ENCODE data around the gene SLC44A2. TPM values are rescaled to one million over a fixed set of nuclear protein-coding genes. Genes with fewer than 3 reads are reported as not detected.

SLC44A2 gene
- total RNA-seq, 2 donors from 2014 or later, result 47.5 to 56.4 TPM

- no peak for ATAC-seq
- Histone ChIP-seq H3K27me3 (no peaks in the 10 kb centered on the region), H3K4me3 (no peak overlapping the region), H3K27ac (no peak overlapping the region), H3K36me3 (replicated peaks in 1 of 2; ENCODE audit: insufficient read depth in 1 of 2, low read depth in 2 of 2) (no peaks in the 10 kb centered on the region), H3K4me1 (peaks cover 49% of the 10 kb centered on the region), H3K9me3 (no peaks in the 10 kb centered on the region)
- no peak for DNase-seq
- intact Hi-C loops (cut with DNase I), result no loop called here
- 83 to 84% methylated on average over 4 of the region's 4 CpGs for WGBS, 2 donors
- TF ChIP-seq POLR2A (IDR thresholded peaks at IDR 0.05), result no peak
- TF ChIP-seq, protein P1, sequence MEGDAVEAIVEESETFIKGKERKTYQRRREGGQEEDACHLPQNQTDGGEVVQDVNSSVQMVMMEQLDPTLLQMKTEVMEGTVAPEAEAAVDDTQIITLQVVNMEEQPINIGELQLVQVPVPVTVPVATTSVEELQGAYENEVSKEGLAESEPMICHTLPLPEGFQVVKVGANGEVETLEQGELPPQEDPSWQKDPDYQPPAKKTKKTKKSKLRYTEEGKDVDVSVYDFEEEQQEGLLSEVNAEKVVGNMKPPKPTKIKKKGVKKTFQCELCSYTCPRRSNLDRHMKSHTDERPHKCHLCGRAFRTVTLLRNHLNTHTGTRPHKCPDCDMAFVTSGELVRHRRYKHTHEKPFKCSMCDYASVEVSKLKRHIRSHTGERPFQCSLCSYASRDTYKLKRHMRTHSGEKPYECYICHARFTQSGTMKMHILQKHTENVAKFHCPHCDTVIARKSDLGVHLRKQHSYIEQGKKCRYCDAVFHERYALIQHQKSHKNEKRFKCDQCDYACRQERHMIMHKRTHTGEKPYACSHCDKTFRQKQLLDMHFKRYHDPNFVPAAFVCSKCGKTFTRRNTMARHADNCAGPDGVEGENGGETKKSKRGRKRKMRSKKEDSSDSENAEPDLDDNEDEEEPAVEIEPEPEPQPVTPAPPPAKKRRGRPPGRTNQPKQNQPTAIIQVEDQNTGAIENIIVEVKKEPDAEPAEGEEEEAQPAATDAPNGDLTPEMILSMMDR (IDR thresholded peaks at IDR 0.05), result no peak
These were observed 23.0 kb downstream of the SLC44A2 start for GRCh38 chr19:10648360-10648759.

DNA sequence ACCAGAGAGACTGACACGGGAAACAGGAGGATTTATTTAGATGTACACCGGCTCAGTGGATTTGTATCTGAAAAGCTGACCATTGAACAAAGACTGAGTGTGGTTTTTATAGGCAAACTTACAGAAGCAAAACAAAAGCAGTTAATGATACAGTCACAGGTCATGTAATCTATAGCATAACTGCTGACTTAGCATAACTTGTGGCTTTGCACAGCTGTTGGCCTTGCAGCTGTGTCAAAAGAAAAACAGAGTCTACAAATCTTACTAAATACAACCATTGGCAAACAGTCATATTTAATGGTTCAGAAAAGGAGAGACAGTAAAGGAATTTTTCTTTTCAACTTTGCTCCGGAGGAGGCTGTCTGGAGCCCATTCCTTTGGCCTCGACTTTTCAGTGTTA lies 26.5 kb downstream of the SLC44A2 start:
- no peaks in the 10 kb centered on the region for H3K36me3 ChIP-seq (replicated peaks in 1 of 2; ENCODE audit: insufficient read depth in 1 of 2, low read depth in 2 of 2)
- H3K4me3 ChIP-seq, result no peak overlapping the region
- H3K9me3 ChIP-seq, result no peaks in the 10 kb centered on the region
- no peak overlapping the region for H3K27ac ChIP-seq
- DNase-seq (no peak), ATAC-seq (no peak)
- peaks cover 34% of the 10 kb centered on the region for H3K4me1 ChIP-seq
- TF ChIP-seq POLR2A (IDR thresholded peaks at IDR 0.05), result no peak
- TF ChIP-seq, protein P1 (IDR thresholded peaks at IDR 0.05), result no peak
- intact Hi-C loops (cut with DNase I), result no loop called here
- no peaks in the 10 kb centered on the region for H3K27me3 ChIP-seq
- 51 to 58% methylated on average over 4 of the region's 4 CpGs for WGBS, 2 donors

GRCh38 chr19:10653482-10653731 lies 28.1 kb downstream of the SLC44A2 start:
- no peaks in the 10 kb centered on the region for H3K9me3 ChIP-seq
- H3K4me1 ChIP-seq, result peaks cover 40% of the 10 kb centered on the region
- H3K36me3 ChIP-seq (replicated peaks in 1 of 2; ENCODE audit: insufficient read depth in 1 of 2, low read depth in 2 of 2), result no peaks in the 10 kb centered on the region
- ATAC-seq, result no peak
- 0% methylated on average over 3 to 18 of the region's 18 CpGs for WGBS, 2 donors
- peak overlapping the region; percentile 40 to 56 for H3K4me3 ChIP-seq
- peak overlapping the region; percentile 90 to 100 (median 99) for H3K27ac ChIP-seq
- no peaks in the 10 kb centered on the region for H3K27me3 ChIP-seq
- DNase-seq, result no peak
- TF ChIP-seq, protein P1 (IDR thresholded peaks at IDR 0.05), result peak in 1 of 7 experiments; percentile 32
- TF ChIP-seq POLR2A (IDR thresholded peaks at IDR 0.05), result no peak
- intact Hi-C loops (cut with DNase I), result no loop called here

- intact Hi-C loops (cut with DNase I), result no loop called here
- peak; percentile 98 to 99 (median 99) for TF ChIP-seq POLR2A (IDR thresholded peaks at IDR 0.05)
- TF ChIP-seq, protein P1 (IDR thresholded peaks at IDR 0.05), result peak in 3 of 7 experiments; percentile 1 to 25 (median 10)
- DNase-seq (peak; percentile 99 to 100 (median 100)), ATAC-seq (peak; percentile 82)
- Histone ChIP-seq H3K27ac (peak within 1 kb of the TSS; percentile 99 to 100 (median 99)), H3K9me3 (no peaks in the 10 kb centered on the region), H3K4me3 (peak within 1 kb of the TSS; percentile 85 to 99), H3K4me1 (peaks cover 46% of the 10 kb centered on the region), H3K27me3 (no peaks in the 10 kb centered on the region), H3K36me3 (replicated peaks in 1 of 2; ENCODE audit: insufficient read depth in 1 of 2, low read depth in 2 of 2) (no peaks in the 10 kb centered on the region)
- WGBS, 2 donors, result 0 to 1% methylated on average over 10 to 66 of the region's 91 CpGs
These were observed 28.6 kb downstream of the SLC44A2 start, which contains the start of gene ILF3 for GRCh38 chr19:10653732-10654609. TSS of gene ILF3 (plus strand) at chr19:10654346. CDS start at chr19:10670606, 16,260 bp downstream.

All from body of pancreas (tissue), 4 donors.